GM18526 (cell line): ENCODE data around the gene ACOD1.

Experiments used
- POLR2A ChIP-seq: IDR thresholded peaks from 3 replicates; pipeline ENCODE4 v1.6.1; 2011; ENCODE audit not compliant: insufficient read length; ENCODE audit errors: extremely low read depth

The ACOD1 gene

DNA sequence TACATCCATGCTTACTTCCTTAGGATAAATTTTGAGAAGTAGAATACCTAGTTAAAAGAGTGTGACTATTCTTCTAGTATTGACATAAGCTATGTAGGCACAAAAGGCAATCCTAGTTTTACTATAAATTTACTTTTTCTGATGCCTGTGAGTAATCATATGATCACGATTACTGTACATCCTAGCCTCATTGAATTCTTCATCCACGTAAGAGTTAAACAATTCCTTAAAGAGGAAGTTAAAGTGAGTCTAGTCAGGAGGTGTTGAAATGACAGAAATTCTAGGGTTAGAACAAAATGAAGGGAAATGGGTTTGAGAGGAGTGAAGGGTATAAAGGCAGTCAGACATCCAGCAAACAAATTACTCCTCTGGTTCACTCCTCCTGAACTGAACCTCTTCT is at the start of gene ACOD1:
TSS of gene ACOD1 (plus strand) at position 363 of the 400 bp plus-strand sequence. CDS start 48 bp downstream, outside the sequence.
- TF ChIP-seq POLR2A = no peak

DNA sequence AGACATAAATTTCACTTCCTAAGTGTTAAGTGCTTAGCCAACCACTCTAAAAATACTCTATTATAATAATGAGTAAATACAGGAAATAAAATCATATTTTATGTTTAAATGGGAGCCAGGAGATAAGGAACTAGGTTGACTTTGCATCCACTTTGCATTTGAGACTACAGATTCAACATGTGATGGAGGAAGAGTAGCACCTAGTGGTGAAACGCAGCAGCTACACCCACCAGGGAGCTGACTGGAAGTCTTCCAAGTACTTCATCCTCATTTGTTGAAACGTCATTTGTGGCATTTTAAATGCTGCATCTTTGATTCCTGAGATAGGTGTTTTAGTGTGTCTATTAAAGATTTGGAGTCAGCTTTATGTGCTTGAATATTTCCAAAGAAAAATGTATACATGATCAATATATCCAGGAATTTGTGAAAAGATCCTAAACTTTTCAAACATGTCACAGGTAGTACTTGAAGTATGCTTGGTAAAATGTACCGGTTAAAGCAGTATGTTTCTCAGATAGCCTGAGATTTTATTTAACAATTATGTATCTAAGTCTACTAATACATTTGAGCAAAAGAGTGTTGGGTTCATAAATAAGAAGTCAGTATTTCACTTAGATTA is 44.7 kb upstream of the ACOD1 start:
- TF ChIP-seq POLR2A = no peak

DNA sequence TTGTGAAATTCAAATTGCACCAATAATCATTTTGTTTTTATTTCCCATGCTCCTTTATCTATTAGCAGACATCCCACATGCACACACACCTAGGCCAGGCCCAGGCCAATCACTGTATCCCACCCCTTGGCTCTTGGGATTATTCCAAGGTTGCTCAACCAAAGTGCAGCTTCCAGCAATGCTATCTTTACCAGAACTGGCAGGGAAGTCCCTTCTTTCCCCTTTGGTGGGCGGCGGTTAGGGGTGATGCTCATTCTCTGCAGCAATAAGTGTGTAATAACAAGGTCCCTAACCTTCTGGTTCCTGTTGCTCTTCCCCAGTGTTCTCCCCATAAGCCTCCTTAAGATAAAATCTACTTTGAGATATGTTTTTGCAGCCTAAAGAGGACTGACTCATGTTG is 43.8 kb upstream of the ACOD1 start:
- no peak for TF ChIP-seq POLR2A

DNA sequence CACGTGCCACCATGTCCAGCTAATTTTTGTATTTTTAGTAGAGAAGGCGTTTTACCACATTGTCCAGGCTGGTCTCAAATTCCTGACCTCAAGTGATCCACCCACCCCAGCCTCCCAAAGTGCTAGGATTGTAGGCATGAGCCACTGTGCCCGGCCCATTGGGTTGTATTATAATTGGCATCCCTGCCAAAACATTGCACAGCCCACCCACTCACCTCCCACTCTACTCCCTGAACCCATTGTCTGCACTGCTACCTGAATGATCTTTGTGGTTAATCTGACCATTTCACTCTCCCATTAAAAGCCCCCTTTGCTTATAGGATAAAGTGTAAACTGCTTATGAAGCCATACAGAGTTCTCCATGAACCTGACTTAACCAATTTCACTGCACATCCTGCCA is 35.8 kb upstream of the ACOD1 start:
- no peak for TF ChIP-seq POLR2A

DNA sequence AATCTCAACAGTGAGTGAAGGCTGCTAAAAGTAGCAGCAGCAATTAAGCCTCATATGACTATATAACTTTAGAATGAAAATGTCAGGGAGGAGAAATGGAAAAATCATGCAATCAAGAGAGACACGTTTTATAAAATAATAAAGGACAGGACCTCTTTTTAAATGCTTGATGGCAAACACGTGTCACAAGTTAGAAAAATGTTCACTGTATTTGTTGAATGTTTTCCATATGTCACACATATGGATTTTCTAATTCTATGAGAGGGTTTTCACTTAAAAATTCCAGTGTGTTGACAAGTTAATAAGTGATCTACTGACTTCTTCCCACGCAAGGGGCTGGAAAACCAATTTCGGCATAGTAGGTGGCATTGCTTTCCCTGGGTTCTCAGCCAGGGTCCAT is 34.4 kb upstream of the ACOD1 start:
- no peak for TF ChIP-seq POLR2A

DNA sequence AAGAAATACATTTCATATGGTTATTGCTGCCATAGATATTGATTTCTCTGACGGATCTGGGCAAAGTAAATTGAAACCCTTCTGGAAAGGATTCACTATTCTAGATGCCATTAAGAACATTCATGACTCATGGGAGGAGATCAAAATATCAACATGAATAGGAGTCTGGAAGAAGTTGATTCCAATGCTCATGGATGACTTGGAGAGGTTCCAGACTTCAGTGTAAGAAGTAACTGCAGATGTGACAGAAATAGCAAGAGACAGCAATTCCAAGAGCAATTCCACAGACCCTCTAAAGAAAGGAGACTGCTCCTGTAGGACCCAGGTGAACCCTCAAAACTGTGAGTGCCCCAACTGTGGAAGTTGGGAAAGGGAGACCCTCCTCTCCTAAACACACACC is 31.2 kb upstream of the ACOD1 start:
- no peak for TF ChIP-seq POLR2A

DNA sequence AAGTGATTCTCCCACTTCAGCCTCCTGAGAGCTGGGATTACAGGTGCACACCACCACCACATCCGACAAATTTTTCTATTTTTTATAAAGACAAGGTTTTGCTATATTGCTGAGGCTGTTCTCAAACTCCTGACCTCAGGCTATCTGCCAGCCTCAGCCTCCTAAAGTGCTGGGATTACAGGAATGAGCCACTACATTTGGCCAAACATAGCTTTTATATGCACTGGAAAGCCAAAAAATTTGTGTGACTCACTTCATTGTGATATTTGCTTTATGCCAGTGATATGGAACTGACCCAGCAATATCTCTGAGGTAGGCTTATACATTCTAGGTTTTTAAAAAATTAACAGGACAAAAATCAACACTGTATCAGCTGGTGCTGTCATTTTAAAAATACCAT is 26.8 kb upstream of the ACOD1 start:
- no peak for TF ChIP-seq POLR2A

DNA sequence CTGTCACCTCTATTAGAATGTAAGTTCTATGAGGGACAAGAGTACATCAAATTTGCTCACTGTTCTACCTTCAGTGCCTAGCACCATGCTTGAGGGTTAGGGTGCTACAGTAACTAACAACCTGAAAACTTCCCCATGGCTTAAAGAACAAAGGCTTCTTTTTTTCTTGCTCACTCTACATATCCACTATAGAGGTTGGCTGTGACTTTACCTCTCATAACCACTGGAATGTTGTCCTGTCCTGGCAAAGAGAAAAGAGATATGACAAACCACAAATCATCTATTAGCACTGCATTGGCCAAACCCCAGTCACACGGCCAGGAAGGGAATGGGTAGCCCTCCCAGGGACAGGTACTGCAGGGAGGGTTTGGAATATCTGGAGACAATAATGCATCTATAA is 23.2 kb upstream of the ACOD1 start:
- no peak for TF ChIP-seq POLR2A

DNA sequence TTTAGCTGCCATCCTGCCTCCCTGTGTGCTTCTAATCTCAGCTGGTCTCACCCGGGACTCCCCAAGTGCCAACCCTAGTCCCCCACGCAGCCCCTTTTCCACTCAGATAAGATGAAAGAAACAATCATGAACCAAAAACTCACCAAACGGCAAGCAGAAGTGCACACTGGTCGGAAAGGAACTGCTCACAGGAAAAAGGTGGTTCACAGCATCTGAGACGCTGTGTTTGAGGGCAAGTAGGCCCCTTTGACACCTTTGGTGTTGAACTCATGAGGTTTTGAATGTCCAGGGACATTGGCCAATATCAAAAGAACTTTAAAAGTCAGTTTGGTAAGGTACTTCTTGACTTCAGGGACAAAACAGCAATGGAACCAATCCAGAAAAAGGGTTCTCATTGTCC is 20.4 kb upstream of the ACOD1 start:
- TF ChIP-seq POLR2A = no peak

DNA sequence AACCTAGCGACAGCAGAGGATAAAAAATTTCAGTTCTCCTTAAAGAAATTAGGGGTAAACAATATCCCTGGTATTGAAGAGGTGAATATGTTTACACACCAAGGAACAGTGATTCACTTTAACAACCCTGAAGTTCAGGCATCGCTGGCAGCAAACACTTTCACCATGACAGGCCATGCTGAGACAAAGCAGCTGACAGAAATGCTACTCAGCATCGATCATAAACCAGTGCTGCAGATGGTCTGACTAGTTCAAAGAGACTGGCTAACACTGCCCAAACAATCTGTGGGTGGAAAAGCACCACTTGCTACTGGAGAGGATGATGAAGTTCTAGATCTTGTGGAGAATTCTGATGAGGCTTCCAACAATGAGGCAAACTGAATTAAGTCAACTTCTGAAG is 19.9 kb upstream of the ACOD1 start:
- no peak for TF ChIP-seq POLR2A

DNA sequence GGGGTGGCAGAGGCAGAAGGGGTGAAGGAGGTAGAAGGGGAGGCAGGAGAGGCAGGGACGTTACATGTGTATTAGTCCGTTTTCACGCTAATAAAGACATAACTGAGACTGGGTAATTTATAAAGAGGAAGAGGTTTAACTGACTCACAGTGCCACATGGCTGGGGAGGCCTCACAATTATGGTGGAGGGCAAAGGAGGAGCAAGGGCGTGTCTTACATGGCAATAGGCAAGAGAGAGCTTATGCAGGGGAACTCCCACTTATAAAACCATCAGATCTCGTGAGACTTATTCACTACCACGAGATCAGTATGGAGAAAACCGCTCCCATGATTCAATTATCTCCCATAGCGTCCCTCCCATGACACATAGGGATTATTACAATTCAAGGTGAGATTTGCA is 19.0 kb upstream of the ACOD1 start:
- no peak for TF ChIP-seq POLR2A

DNA sequence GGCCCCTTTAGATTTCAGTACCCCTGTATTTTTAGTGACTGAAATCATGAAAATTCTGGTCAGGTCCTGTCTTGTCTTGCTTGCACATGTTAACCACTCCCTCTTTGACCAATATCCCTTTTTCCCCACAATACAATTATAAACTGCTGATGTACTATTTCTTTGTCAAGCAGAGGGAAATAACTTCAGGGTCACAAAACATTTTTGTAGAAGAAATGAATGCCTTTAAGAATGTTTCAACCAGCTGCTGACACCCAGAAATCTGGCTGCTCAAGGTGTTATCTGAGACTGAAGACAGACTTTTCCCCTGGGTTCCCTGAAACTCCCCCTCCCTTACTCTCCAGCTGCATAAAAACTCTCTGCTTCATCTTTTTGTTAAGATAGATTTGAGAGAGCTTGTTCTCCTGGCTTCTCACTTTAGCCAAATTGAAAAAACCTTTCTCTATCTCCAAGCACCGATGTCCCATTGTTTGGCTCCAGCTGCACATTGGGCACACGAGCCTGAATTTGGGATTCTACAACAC is 18.4 kb upstream of the ACOD1 start:
- TF ChIP-seq POLR2A = no peak

DNA sequence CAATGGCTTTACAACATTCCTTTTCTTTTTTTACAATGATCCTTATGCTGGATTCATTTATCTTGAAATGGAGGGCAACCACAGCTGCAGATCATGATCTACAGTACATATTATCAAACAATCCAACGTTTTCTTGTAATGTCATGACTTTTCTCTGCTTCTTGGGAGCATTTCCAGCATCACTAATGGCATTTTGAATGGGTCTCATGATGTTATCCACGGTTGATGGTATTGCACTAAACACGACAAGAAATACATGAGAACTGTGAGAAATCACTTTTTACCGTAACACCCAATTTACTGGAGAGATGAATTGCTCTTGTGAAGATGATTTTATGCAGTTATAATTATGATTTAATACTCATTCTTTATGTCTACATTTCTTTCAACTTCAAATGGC is 16.2 kb upstream of the ACOD1 start:
- no peak for TF ChIP-seq POLR2A

DNA sequence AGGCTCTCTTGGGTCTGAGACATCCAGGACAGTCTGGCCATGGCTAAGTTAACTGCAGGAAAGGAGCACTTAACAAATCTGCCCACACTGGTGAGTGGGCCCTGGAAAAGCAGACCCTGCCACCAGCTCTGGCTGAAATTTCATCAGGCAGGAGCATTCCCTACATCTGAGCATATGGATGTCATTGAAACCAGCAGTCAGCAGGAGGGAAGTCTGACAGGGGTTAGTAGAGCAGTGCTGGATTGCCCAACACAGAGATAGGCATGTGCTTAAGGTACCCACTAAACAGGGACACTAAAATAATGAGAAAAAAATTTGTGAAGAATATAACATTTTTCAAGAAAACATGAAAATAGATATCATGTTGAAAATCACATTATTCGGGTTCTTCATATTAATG is 13.6 kb upstream of the ACOD1 start:
- no peak for TF ChIP-seq POLR2A

DNA sequence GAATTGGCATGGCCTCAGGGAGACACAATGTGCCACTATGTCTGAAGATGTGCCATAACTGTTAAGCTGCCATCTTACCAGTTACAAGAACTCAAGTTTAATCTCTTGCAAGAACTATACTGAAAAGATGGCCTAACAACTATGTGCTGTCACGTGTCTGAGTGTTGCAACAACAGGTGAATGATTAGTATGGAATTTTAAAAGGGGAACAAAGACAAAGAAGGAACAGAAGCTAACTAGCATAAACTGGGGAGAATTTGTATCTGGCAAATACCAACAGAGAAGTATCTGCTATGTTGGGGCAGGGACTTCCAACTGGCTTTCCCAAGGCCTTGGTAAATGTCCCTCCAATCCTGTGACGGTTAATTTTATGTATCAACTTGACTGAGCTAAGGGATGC is 11.5 kb upstream of the ACOD1 start:
- TF ChIP-seq POLR2A = no peak

DNA sequence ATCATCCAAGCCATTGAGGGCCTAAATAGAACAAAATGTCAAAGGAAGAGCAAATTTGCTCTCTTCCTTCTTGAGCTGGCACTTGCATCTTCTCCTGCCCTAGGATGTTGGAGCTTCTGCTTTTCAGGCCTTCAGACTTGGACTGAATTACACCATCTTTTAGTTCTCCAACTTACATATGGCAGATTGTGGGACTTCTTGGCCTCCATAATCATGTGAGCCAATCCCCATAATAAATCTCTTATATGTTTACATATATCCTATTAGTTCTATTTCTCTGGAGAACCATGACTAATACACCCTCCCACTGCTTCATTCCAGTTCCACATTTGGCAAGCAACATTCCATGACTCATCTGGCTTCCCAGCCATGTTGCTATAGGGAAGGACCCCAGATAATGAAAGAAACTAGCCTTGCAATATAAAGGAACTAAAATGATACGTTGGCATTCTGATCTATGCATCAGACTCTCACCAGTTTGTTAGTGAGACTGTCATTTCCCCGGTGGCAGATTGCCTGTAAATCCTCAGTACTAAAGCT is 11.0 kb upstream of the ACOD1 start:
- TF ChIP-seq POLR2A = no peak

DNA sequence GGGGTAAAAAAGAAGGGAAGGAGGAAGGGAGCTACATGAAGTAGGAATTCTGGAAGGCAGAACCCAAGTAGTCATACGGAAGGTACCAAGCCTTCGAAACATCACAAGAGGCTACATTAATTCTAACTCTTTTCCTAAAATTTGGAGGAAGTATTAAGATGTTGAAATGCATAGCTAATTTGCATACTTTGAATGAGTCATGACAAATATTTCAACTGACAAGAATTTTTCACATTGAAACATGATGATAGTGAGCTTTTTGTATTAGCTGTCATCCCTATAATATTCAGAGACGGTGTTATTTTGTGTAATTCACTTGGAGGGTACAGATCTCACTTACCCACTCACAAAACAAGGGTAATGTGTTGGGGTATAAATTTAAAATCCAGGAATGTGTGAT is 9.1 kb upstream of the ACOD1 start:
- TF ChIP-seq POLR2A = no peak
